ENCODE data around the gene RAB43.
"Not testable (repeated sequence)": the region's sequence is repeated elsewhere in the genome, so short reads cannot be mapped to it uniquely, and the experiment has no call there.

Gene RAB43

GRCh38 chr3:129087138-129087702 lies 34.4 kb downstream of the RAB43 start:
- no peak for DNase-seq

GRCh38 chr3:129085818-129086217 lies 35.8 kb downstream of the RAB43 start:
- no peak for DNase-seq

- DNase-seq: no peak
Measured at GRCh38 chr3:129085165-129085715, 36.4 kb downstream of the RAB43 start.

GRCh38 chr3:129084501-129084900 lies 37.1 kb downstream of the RAB43 start:
- no peak for DNase-seq

- no peak for DNase-seq
Measured at GRCh38 chr3:129082026-129082425, 39.6 kb downstream of the RAB43 start.

GRCh38 chr3:129081503-129081902 lies 40.1 kb downstream of the RAB43 start:
- no peak for DNase-seq

GRCh38 chr3:129078510-129078909 lies 43.1 kb downstream of the RAB43 start:
- no peak for DNase-seq

- DNase-seq: no peak
Measured at GRCh38 chr3:129077222-129077621, 44.4 kb downstream of the RAB43 start.

- no peak for DNase-seq
Measured at GRCh38 chr3:129070086-129070885, 51.3 kb downstream of the RAB43 start.

GRCh38 chr3:129069313-129070085 lies 52.1 kb downstream of the RAB43 start:
- not testable (repeated sequence) for DNase-seq

GRCh38 chr3:129068291-129068886 lies 53.2 kb downstream of the RAB43 start:
- DNase-seq: no peak

- DNase-seq: peak; percentile 42
Measured at GRCh38 chr3:129067719-129068118, 53.9 kb downstream of the RAB43 start.

- no peak for DNase-seq
Measured at GRCh38 chr3:129065720-129066073, 55.9 kb downstream of the RAB43 start.

GRCh38 chr3:129065016-129065719 lies 56.4 kb downstream of the RAB43 start:
- no peak for DNase-seq

GRCh38 chr3:129063841-129064482 lies 57.6 kb downstream of the RAB43 start:
- no peak for DNase-seq

GRCh38 chr3:129063091-129063640 lies 58.4 kb downstream of the RAB43 start:
- DNase-seq: no peak

GRCh38 chr3:129061888-129062834 lies 59.4 kb downstream of the RAB43 start:
- DNase-seq: no peak

- DNase-seq: no peak
Measured at GRCh38 chr3:129061023-129061887, 60.3 kb downstream of the RAB43 start.

GRCh38 chr3:129060276-129061022 lies 61.2 kb downstream of the RAB43 start, which contains the start of gene GP9:
GP9 (plus strand) TSS chr3:129060779; CDS start chr3:129061740, 961 bp downstream.
- no peak for DNase-seq

Data from stimulated activated CD4-positive, alpha-beta T cell treated with anti-CD3 and anti-CD28 coated beads, Interleukin-1b, Interleukin-23, amount 100 ng/mL, for 48 hours (primary cell).